ENCODE results near the gene SMIM41.

The SMIM41 gene

GRCh38 chr12:52050758-52051541 is 28.6 kb upstream of the SMIM41 start, which contains the start of gene NR4A1:
Gene NR4A1, plus strand, starts transcription at chr12:52051442. Its CDS starts 2,887 bp downstream, at chr12:52054329.
- DNase-seq, result peak; percentile 71

GRCh38 chr12:52052468-52053186 is 26.9 kb upstream of the SMIM41 start:
- no peak for DNase-seq

- no peak for DNase-seq
Measured at GRCh38 chr12:52053536-52054209, 25.8 kb upstream of the SMIM41 start.

GRCh38 chr12:52054231-52054832 is 25.2 kb upstream of the SMIM41 start:
- DNase-seq, result no peak

GRCh38 chr12:52054833-52055730 is 24.4 kb upstream of the SMIM41 start:
- DNase-seq, result no peak

- no peak for DNase-seq
Measured at GRCh38 chr12:52055731-52056711, 23.5 kb upstream of the SMIM41 start.

GRCh38 chr12:52056801-52057637 is 22.5 kb upstream of the SMIM41 start:
- DNase-seq, result no peak

- no peak for DNase-seq
Measured at GRCh38 chr12:52057638-52058576, 21.6 kb upstream of the SMIM41 start.

GRCh38 chr12:52058631-52059361 is 20.7 kb upstream of the SMIM41 start:
- no peak for DNase-seq

- DNase-seq, result no peak
Measured at GRCh38 chr12:52059582-52060497, 19.7 kb upstream of the SMIM41 start.

- DNase-seq, result no peak
Measured at GRCh38 chr12:52060498-52061177, 18.9 kb upstream of the SMIM41 start.

- DNase-seq, result no peak
Measured at GRCh38 chr12:52061470-52062166, 17.9 kb upstream of the SMIM41 start.

GRCh38 chr12:52062167-52063081 is 17.1 kb upstream of the SMIM41 start:
- no peak for DNase-seq
